ENCODE measurements around the gene MIOS.

DNA sequence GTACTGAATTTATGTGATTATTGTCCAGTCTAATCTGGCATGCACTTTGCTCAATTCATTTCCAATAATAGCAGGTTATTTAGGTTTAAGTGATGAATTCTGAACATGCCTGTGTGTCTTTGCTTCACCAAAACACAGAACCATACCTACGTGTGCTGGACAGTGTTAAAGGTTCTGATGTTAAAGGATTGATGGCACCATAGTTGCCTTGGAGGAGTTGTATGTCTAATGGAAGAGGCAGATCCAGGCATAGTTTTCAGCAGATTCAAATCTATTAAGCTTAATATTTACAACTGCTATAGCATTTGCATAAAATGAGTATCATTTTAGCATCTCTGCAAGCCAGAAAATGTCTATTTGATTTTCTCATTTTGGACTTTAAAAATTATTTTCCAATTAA lies 45.8 kb downstream of the MIOS start:
- TF ChIP-seq POLR2A (IDR thresholded peaks at IDR 0.05): no peak
- no peak for TF ChIP-seq POLR2AphosphoS5 (IDR thresholded peaks at IDR 0.05)
- TF ChIP-seq, protein P1, sequence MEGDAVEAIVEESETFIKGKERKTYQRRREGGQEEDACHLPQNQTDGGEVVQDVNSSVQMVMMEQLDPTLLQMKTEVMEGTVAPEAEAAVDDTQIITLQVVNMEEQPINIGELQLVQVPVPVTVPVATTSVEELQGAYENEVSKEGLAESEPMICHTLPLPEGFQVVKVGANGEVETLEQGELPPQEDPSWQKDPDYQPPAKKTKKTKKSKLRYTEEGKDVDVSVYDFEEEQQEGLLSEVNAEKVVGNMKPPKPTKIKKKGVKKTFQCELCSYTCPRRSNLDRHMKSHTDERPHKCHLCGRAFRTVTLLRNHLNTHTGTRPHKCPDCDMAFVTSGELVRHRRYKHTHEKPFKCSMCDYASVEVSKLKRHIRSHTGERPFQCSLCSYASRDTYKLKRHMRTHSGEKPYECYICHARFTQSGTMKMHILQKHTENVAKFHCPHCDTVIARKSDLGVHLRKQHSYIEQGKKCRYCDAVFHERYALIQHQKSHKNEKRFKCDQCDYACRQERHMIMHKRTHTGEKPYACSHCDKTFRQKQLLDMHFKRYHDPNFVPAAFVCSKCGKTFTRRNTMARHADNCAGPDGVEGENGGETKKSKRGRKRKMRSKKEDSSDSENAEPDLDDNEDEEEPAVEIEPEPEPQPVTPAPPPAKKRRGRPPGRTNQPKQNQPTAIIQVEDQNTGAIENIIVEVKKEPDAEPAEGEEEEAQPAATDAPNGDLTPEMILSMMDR (IDR thresholded peaks at IDR 0.05): no peak
- TF ChIP-seq EP300 (IDR thresholded peaks at IDR 0.05; ENCODE audit: low read depth): no peak
